ENCODE measurements around the gene LRMDA.

Gene LRMDA

GRCh38 chr10:75425291-75426079 lies 5.9 kb upstream of the LRMDA start:
- DNase-seq, result no peak

- DNase-seq, result no peak
Observed at GRCh38 chr10:75426880-75427279, 4.5 kb upstream of the LRMDA start.

GRCh38 chr10:75427951-75428350 lies 3.5 kb upstream of the LRMDA start:
- no peak for DNase-seq

DNA sequence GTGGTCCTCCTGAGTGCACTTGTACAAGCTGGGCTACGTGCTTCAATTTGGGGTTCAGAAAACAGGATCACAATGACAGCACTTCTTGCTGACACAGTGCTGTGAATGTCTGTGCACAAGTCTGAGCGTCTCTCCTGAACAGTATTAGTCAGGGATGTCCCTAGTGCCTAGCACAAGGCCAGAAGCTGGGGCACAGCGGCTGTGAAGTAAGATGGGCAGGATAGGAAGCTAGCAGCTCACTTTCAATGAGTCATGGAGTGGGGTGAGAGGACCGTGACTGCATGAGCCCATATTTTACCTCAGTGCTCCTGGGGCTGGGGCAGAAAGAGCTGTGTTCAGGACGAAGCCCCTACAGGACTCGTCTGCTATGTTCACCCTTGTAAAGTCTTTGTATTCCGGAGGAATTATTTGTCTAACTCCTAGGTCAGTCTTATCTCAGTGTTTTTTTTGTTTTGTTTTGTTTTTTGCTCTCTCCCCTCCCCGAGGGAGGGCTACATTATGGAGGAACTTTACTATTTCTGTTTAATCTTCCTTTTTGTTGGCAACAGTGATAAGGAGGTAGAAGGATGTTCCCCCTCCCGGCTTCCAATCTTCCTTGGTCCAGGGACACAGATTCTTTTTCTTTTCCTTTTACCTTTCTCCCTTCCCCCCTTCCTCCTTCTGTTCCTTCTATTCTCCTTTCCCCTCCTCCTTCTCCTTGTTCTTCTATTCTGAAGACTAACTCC lies 2.8 kb upstream of the LRMDA start:
- no peak for DNase-seq

- no peak for DNase-seq
Observed at GRCh38 chr10:75429159-75429827, 2.1 kb upstream of the LRMDA start.

GRCh38 chr10:75430000-75430763 lies 1.2 kb upstream of the LRMDA start:
- DNase-seq, result peak; percentile 48

- DNase-seq, result no peak
Observed at GRCh38 chr10:75432176-75432575, 752 bp downstream of the LRMDA start.

DNA sequence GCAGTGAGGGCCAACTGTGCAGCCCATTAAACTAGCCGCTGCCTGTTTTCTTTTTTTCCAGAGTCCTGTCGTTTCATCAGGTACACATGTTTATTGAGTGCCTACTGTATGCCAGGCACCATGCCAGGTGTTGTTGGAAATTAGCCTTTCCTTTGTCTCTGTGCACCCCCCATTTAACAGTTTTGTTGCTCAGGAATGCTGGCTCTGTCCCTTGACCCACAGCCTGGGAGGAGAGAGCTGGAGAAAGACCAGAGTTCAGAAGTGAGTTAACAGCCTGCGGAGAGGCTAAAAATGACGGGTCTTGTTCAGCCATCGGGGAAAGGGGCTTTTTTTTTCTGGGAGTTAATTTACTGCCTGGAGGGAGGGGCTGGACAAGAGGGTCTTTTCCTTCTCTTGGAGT lies 1.3 kb downstream of the LRMDA start:
- no peak for DNase-seq

DNA sequence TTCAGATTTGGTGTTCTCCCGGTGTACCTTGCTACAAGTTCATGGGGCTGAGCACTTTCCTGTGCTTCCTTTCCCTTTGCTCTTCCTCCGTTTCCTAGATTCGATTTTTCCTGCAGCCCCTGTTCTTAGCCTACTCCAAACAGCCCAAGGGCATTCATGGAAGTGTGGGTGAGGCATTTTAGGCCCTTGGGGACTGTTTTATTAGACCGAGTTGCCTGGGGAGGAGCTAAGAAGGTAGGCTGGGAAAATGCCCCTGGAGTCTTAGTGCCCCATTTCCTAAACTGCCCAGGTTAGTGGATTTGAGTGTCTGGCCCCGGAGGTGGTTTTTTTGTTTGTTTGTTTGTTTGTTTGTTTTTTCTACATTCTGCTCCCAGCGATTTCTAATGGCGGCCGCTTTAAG lies 1.8 kb downstream of the LRMDA start:
- no peak for DNase-seq

DNA sequence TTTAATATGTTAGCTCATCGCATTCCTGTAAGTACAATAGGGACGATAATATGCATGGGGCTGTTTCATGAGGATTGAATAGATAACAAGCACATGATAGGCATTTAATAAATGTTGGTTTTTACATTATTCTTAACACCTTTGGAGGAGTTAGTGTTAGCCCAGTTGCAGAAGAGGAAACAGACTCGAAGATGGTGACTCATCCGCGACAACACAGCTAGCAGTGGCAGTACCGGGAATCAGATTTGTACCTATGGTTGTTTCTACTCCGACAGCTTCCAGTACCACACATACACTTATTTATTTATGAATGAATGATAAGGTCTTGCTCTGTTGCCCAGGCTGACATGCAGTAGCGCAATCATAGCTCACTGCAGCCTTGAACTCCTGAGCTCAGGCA lies 2.9 kb downstream of the LRMDA start:
- DNase-seq, result no peak

DNA sequence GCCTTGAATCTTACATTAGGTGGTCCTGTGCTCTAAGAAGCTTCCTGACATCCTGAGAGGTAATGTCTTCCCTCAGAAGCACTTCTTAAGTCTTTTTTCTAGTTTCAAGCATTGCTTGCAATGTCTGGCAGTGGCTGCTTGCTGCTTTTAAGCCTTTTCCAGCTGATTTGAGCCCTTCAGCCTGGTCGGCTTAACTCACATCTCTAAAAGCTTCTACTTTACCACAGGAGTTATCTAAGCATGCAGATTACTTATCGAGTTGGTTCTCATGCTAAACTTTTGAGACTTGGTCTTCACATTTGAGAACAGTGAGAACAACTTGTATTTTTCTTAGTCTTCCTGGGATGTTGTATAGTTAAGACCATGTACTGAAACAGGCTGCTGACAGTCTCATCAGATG lies 3.9 kb downstream of the LRMDA start:
- peak; percentile 40 for DNase-seq

DNA sequence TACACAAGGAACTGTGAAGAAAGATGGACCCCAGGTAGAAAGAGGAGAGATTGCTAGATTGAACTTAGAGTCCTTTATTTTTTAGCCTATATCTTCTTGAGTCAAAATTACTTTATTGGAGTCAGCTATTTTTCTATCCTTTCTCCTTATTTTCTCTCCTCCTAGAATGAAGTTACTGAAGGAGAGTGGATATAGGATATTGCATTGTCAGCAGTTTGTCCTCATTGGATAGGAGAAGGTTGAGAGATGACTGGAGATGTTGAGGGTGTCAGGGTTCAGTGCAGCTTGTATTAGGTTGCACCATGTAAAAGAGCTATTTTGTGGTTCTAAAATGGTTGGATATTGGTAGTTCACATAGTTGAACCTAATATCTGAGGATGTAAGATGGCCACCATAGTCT lies 5.5 kb downstream of the LRMDA start:
- no peak for DNase-seq

DNA sequence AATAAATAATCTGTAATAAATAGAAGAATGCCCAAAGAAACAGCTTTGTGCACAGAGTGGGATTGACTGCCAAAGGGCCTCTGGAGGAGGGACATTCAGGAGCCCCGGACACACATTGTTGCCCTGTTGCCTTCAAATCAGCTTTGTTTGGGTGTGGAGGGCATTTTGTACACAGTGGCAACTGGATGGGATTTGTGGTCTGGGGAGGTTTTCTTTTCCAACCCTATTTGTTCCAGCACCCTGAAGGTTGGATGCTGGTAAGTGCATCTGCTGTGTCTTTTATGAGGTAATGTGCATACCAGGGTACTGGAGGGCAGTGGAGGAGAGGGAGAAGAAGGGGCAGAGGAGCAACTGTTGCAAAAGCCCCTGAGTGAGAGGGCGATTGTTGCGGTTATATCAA lies 6.3 kb downstream of the LRMDA start:
- no peak for DNase-seq

GRCh38 chr10:75438275-75438674 lies 6.9 kb downstream of the LRMDA start:
- no peak for DNase-seq

GRCh38 chr10:75439811-75440210 lies 8.4 kb downstream of the LRMDA start:
- no peak for DNase-seq

GRCh38 chr10:75440271-75440793 lies 8.9 kb downstream of the LRMDA start:
- no peak for DNase-seq

- no peak for DNase-seq
Observed at GRCh38 chr10:75441196-75441595, 9.8 kb downstream of the LRMDA start.

DNA sequence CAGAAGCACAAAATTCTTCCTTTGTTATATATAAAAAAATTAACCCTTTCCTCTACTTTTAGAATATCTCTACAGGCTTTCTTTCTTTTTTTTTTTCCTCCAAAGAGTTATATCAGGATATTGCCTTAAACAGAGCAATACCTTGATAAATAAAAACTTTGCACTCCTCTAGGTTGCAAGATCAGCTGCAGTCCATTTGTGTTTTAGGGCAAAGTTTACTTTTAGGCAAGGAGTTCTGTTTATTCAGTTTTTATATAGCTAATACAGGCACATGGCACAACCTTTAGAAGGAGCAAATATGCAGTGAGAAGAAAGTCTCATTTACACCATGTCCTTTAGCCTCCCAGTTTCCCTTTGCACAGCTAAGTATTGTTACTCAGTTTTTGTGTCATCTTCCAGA lies 10.3 kb downstream of the LRMDA start:
- DNase-seq, result no peak

GRCh38 chr10:75443362-75443761 lies 11.9 kb downstream of the LRMDA start:
- no peak for DNase-seq

GRCh38 chr10:75444781-75445386 lies 13.5 kb downstream of the LRMDA start:
- no peak for DNase-seq

- DNase-seq, result no peak
Observed at GRCh38 chr10:75446508-75446907, 15.1 kb downstream of the LRMDA start.

GRCh38 chr10:75448166-75448565 lies 16.7 kb downstream of the LRMDA start:
- DNase-seq, result no peak

Measured in eye (tissue), 1 donor.